Peyer's patch (tissue), 4 donors: ENCODE data around the gene PLCL1.

Source experiments
- POLR2A ChIP-seq, 2 donors: fragments of 450-650 bp; IDR thresholded peaks; one replicate each; pipeline ENCODE4 v1.5.1; 2017; ENCODE audit warnings: antibody characterized with exemption in 2 of 2, mild to moderate bottlenecking in 2 of 2, moderate library complexity in 2 of 2
- TF ChIP-seq, protein P1 (sequence below), 6 experiments: fragments of 450-650 bp in 4 of 6; fragments of 200-600 bp in 2 of 6; sonication (generic) in 1 of 6; IDR thresholded peaks; one replicate each; pipeline ENCODE4 v1.5.1; 2017 to 2019; ENCODE audit warnings: antibody characterized with exemption in 6 of 6, mild to moderate bottlenecking in 3 of 6, moderate library complexity in 1 of 6

DNA sequence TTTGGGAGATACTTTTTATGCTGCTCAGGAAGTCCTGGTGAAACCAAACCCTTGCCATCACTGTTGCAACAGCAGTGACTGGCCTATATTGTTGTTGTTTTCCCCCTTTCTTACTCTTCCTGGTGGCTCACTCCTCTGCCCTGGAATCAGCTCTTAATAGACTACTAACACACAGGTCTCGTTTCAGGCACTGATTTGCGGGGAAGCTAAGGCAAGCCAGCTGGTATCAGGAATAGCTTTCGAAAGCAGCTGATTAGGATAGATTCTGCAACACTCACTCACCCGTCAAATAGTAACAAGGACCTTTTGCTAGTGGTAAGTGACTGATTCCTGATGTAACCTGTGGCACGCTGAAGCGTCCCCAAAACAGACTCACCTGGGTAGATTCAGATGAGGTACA, 360.4 kb downstream of the PLCL1 start:
- TF ChIP-seq, protein P1, sequence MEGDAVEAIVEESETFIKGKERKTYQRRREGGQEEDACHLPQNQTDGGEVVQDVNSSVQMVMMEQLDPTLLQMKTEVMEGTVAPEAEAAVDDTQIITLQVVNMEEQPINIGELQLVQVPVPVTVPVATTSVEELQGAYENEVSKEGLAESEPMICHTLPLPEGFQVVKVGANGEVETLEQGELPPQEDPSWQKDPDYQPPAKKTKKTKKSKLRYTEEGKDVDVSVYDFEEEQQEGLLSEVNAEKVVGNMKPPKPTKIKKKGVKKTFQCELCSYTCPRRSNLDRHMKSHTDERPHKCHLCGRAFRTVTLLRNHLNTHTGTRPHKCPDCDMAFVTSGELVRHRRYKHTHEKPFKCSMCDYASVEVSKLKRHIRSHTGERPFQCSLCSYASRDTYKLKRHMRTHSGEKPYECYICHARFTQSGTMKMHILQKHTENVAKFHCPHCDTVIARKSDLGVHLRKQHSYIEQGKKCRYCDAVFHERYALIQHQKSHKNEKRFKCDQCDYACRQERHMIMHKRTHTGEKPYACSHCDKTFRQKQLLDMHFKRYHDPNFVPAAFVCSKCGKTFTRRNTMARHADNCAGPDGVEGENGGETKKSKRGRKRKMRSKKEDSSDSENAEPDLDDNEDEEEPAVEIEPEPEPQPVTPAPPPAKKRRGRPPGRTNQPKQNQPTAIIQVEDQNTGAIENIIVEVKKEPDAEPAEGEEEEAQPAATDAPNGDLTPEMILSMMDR (IDR thresholded peaks at IDR 0.05) = no peak
- no peak for TF ChIP-seq POLR2A (IDR thresholded peaks at IDR 0.05)
